SU-DHL-6 (cell line): Measurements from ENCODE around the gene TTLL13.

Experiments used
- EZH2phosphoT487 ChIP-seq: fragments of 200-600 bp; sonication (generic), shearing (Covaris generic); conservative IDR thresholded peaks from 2 replicates; pipeline ENCODE4 v1.6.1; 2018; ENCODE audit warnings: mild to moderate bottlenecking, antibody characterized with exemption, low read length, moderate library complexity, mixed read lengths
- TF ChIP-seq, protein P1 (sequence below): fragments of 200-600 bp; sonication (generic); IDR thresholded peaks from one replicate; pipeline ENCODE4 v1.5.1; 2017; ENCODE audit warnings: antibody characterized with exemption, mild to moderate bottlenecking, low read length, moderate library complexity; ENCODE audit not compliant: insufficient read depth, poor library complexity, severe bottlenecking

DNA sequence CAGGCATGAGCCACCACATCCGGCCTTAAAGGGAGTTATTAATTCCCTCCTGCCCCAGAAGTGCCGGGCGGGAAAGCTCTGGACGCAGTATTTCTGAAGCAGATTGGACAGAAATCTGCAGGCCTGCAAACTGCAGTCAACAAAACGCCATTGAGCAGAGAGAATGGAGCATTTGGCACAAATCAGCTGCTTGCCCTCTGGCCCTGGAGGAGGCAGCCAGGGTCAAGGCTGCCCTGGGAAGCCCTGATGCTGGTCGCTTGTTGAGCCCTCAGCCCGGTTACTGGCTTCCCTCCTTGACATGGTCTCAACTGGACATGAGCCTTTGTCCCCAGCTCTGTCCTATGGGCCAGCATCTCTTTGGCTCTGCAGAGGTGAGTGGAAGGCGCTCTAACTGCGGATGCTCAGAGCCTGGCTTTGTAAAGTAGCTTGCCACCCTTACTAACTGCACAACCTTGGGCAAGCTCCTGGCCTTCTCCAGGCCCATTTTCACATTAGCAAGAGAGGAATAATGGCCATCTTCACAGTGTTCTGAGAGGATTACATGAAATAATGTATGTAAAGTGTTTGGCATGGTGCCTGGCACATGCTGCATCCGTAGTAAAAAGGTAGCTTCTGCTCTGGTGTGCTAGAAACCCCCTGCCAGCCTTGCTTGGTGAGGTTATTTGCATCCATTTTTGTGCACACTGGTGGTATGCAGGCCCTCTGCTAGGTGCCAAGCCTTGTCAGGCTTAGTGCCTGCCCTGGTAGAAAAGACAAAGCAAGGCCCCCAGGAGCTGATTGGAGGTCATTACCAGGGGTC, 44.1 kb upstream of the TTLL13 start:
- TF ChIP-seq, protein P1, sequence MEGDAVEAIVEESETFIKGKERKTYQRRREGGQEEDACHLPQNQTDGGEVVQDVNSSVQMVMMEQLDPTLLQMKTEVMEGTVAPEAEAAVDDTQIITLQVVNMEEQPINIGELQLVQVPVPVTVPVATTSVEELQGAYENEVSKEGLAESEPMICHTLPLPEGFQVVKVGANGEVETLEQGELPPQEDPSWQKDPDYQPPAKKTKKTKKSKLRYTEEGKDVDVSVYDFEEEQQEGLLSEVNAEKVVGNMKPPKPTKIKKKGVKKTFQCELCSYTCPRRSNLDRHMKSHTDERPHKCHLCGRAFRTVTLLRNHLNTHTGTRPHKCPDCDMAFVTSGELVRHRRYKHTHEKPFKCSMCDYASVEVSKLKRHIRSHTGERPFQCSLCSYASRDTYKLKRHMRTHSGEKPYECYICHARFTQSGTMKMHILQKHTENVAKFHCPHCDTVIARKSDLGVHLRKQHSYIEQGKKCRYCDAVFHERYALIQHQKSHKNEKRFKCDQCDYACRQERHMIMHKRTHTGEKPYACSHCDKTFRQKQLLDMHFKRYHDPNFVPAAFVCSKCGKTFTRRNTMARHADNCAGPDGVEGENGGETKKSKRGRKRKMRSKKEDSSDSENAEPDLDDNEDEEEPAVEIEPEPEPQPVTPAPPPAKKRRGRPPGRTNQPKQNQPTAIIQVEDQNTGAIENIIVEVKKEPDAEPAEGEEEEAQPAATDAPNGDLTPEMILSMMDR = no peak
- no peak for TF ChIP-seq EZH2phosphoT487
